Tibial nerve (tissue), 3 donors: ENCODE results near the gene CENPP.

Source experiments
- POLR2A ChIP-seq, 2 donors: fragments of 450-650 bp; IDR thresholded peaks; one replicate each; pipeline ENCODE4 v1.6.1; 2017; ENCODE audit warnings: antibody characterized with exemption in 2 of 2, mild to moderate bottlenecking in 2 of 2, moderate library complexity in 2 of 2
- TF ChIP-seq, protein P1 (sequence below), 5 experiments: fragments of 200-600 bp in 3 of 5; fragments of 450-650 bp in 2 of 5; sonication (generic) in 3 of 5; IDR thresholded peaks; one replicate each; pipeline ENCODE4 v1.5.1; 2016 to 2019; ENCODE audit warnings: antibody characterized with exemption in 5 of 5, mild to moderate bottlenecking in 3 of 5, moderate library complexity in 2 of 5

DNA sequence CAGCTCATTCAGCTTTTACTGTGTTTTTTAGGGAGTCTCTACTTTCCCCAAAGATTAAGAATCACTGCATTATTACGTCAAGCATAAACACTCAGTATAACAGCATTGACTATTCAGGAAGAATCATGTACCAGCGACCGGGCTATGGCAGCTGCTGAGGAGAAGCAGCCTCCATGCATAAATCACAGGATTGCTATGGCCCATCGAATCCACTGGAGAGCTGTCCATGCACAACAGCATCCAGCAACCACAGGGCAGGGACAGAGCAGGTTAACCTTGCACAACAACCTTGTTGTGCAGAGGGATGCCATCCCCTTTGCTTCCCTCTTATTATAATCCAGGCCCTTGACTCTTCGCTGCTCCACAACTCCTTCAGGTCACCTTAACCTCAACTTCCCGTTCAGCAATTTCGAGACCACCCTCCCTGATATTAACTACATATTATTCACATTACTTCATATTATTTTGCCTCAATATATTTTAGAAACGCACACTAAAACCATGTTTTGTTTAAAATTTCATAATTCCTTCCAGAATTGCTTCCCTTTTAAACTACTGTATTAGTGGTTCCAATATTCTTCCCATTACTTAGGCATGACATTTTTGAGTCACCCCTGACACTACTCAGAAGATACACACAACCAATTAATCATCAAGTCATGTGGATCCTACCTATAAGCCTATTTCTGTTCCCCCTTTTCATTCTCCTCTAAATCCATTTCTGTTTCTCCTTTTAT lies 33.2 kb upstream of the CENPP start:
- TF ChIP-seq, protein P1, sequence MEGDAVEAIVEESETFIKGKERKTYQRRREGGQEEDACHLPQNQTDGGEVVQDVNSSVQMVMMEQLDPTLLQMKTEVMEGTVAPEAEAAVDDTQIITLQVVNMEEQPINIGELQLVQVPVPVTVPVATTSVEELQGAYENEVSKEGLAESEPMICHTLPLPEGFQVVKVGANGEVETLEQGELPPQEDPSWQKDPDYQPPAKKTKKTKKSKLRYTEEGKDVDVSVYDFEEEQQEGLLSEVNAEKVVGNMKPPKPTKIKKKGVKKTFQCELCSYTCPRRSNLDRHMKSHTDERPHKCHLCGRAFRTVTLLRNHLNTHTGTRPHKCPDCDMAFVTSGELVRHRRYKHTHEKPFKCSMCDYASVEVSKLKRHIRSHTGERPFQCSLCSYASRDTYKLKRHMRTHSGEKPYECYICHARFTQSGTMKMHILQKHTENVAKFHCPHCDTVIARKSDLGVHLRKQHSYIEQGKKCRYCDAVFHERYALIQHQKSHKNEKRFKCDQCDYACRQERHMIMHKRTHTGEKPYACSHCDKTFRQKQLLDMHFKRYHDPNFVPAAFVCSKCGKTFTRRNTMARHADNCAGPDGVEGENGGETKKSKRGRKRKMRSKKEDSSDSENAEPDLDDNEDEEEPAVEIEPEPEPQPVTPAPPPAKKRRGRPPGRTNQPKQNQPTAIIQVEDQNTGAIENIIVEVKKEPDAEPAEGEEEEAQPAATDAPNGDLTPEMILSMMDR (IDR thresholded peaks at IDR 0.05) = no peak
- no peak for TF ChIP-seq POLR2A (IDR thresholded peaks at IDR 0.05)
